ENCODE results near the gene ADORA2A. TPM values are rescaled to one million over a fixed set of nuclear protein-coding genes. Genes with fewer than 3 reads are reported as not detected.

The ADORA2A gene
- total RNA-seq, 1 experiment from 2014 or later, result 1.2 TPM

GRCh38 chr22:24400726-24401596 lies 26.4 kb upstream of the ADORA2A start:
- in situ Hi-C loops (cut with HindIII; ENCODE audit: low pct_unique_long_range_greater_than_20kb, low sequenced_read_pairs), result no loop called here
- DNase-seq (ENCODE audit: low read depth, low spot score), result no peak

- in situ Hi-C loops (cut with HindIII; ENCODE audit: low pct_unique_long_range_greater_than_20kb, low sequenced_read_pairs), result no loop called here
- DNase-seq (ENCODE audit: low read depth, low spot score), result no peak
Measured at GRCh38 chr22:24401931-24402367, 25.4 kb upstream of the ADORA2A start.

- in situ Hi-C loops (cut with HindIII; ENCODE audit: low pct_unique_long_range_greater_than_20kb, low sequenced_read_pairs), result no loop called here
- peak; percentile 49 for DNase-seq (ENCODE audit: low read depth, low spot score)
Measured at GRCh38 chr22:24402460-24403192, 24.8 kb upstream of the ADORA2A start.

GRCh38 chr22:24403346-24403745 lies 24.1 kb upstream of the ADORA2A start:
- in situ Hi-C loops (cut with HindIII; ENCODE audit: low pct_unique_long_range_greater_than_20kb, low sequenced_read_pairs), result no loop called here
- no peak for DNase-seq (ENCODE audit: low read depth, low spot score)

GRCh38 chr22:24404561-24405275 lies 22.7 kb upstream of the ADORA2A start:
- no peak for DNase-seq (ENCODE audit: low read depth, low spot score)
- in situ Hi-C loops (cut with HindIII; ENCODE audit: low pct_unique_long_range_greater_than_20kb, low sequenced_read_pairs), result no loop called here

- DNase-seq (ENCODE audit: low read depth, low spot score), result no peak
- in situ Hi-C loops (cut with HindIII; ENCODE audit: low pct_unique_long_range_greater_than_20kb, low sequenced_read_pairs), result no loop called here
Measured at GRCh38 chr22:24405631-24406321, 21.6 kb upstream of the ADORA2A start.

- DNase-seq (ENCODE audit: low read depth, low spot score), result no peak
- in situ Hi-C loops (cut with HindIII; ENCODE audit: low pct_unique_long_range_greater_than_20kb, low sequenced_read_pairs), result no loop called here
Measured at GRCh38 chr22:24406322-24407277, 20.8 kb upstream of the ADORA2A start.

- no peak for DNase-seq (ENCODE audit: low read depth, low spot score)
- in situ Hi-C loops (cut with HindIII; ENCODE audit: low pct_unique_long_range_greater_than_20kb, low sequenced_read_pairs), result no loop called here
Measured at GRCh38 chr22:24407278-24407665, 20.1 kb upstream of the ADORA2A start.

GRCh38 chr22:24407884-24408283 lies 19.5 kb upstream of the ADORA2A start:
- in situ Hi-C loops (cut with HindIII; ENCODE audit: low pct_unique_long_range_greater_than_20kb, low sequenced_read_pairs), result no loop called here
- DNase-seq (ENCODE audit: low read depth, low spot score), result no peak

- DNase-seq (ENCODE audit: low read depth, low spot score), result no peak
- in situ Hi-C loops (cut with HindIII; ENCODE audit: low pct_unique_long_range_greater_than_20kb, low sequenced_read_pairs), result no loop called here
Measured at GRCh38 chr22:24408630-24409029, 18.8 kb upstream of the ADORA2A start.

GRCh38 chr22:24409707-24410106 lies 17.7 kb upstream of the ADORA2A start:
- no peak for DNase-seq (ENCODE audit: low read depth, low spot score)
- in situ Hi-C loops (cut with HindIII; ENCODE audit: low pct_unique_long_range_greater_than_20kb, low sequenced_read_pairs), result no loop called here

GRCh38 chr22:24410110-24410856 lies 17.1 kb upstream of the ADORA2A start:
- no peak for DNase-seq (ENCODE audit: low read depth, low spot score)
- in situ Hi-C loops (cut with HindIII; ENCODE audit: low pct_unique_long_range_greater_than_20kb, low sequenced_read_pairs), result no loop called here

GRCh38 chr22:24411256-24412004 lies 16.0 kb upstream of the ADORA2A start:
- no peak for DNase-seq (ENCODE audit: low read depth, low spot score)
- in situ Hi-C loops (cut with HindIII; ENCODE audit: low pct_unique_long_range_greater_than_20kb, low sequenced_read_pairs), result no loop called here

- in situ Hi-C loops (cut with HindIII; ENCODE audit: low pct_unique_long_range_greater_than_20kb, low sequenced_read_pairs), result no loop called here
- DNase-seq (ENCODE audit: low read depth, low spot score), result no peak
Measured at GRCh38 chr22:24412274-24412673, 15.1 kb upstream of the ADORA2A start.

- in situ Hi-C loops (cut with HindIII; ENCODE audit: low pct_unique_long_range_greater_than_20kb, low sequenced_read_pairs), result no loop called here
Measured at GRCh38 chr22:24413271-24413670, 14.1 kb upstream of the ADORA2A start.

More at GRCh38 chr22:24413271-24413670, 14.1 kb upstream of the ADORA2A start:
- no peak for DNase-seq (ENCODE audit: low read depth, low spot score)

Measured in SK-MEL-5 (cell line).